Astrocyte (in vitro differentiated cells and primary cell): ENCODE data around the gene SRSF9.
"Not testable (repeated sequence)": the region's sequence is repeated elsewhere in the genome, so short reads cannot be mapped to it uniquely, and the experiment has no call there.

Experiments used
- CTCF ChIP-seq: IDR thresholded peaks from 2 replicates; pipeline ENCODE4 v1.5.1; 2011; ENCODE audit warnings: low read depth, mild to moderate bottlenecking, inconsistent platforms, low read length, moderate library complexity; ENCODE audit not compliant: insufficient read depth
- EZH2 ChIP-seq: IDR thresholded peaks from 2 replicates; pipeline ENCODE4 v1.6.1; 2012; ENCODE audit warnings: mild to moderate bottlenecking, low read length, inconsistent platforms; ENCODE audit not compliant: insufficient read depth

GRCh38 chr12:120519324-120519723 is 49.8 kb upstream of the SRSF9 start:
- TF ChIP-seq CTCF, EZH2: not testable (repeated sequence)
